DMS79 treated with DMSO at 0.1 percent for 48 hours (cell line): ENCODE data around the gene PYGL.
"Not testable (repeated sequence)": the region's sequence is repeated elsewhere in the genome, so short reads cannot be mapped to it uniquely, and the experiment has no call there.

Source experiments
- DNase-seq: peaks from one replicate; lab custom pipeline; 2025; lab: John Stamatoyannopoulos, UW

Gene PYGL

DNA sequence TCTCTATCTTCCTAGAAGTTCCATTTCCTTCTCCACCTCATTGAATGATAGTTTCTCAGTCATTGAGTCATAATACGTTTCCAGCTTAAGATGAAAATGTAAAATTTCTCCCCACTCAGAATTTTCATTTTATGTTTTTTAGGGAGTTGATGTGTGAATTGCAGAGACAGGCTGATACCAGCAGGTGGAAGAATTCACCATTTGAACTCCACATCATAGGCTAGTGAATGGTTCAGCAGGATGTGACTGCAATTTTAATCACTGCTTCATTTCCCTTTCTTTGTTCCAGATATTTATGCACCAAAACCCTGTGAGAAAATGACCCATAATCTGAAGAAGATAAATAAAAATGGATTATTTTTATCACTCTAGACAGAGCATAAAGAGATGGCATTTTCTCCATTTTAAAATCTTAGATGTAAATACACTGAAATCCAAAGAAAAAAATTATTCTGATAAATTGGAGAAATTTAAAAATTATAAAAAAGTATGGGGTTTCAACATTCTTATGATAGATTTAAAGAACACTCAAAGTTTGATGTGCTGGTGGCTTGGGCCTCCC, 10.6 kb upstream of the PYGL start:
- peak; percentile 61 for DNase-seq

DNA sequence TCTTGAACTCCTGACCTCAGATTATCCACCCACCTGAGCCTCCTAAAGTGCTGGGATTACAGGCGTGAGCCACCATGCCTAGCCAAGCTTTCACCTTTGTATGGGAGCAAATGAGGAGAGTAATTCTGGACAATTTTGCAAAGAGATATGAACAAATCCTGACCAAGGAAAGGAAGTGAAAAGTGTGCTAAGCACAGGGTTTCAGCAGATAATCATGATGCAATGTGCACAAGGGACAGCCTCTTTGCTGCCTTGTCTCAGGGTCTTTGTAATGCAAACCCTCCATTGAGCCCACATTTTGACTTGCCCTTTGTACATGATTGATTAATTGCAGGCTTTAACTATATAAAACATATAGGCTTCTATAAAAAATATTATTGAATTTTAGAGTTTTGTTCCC, 9.2 kb upstream of the PYGL start:
- DNase-seq: no peak

DNA sequence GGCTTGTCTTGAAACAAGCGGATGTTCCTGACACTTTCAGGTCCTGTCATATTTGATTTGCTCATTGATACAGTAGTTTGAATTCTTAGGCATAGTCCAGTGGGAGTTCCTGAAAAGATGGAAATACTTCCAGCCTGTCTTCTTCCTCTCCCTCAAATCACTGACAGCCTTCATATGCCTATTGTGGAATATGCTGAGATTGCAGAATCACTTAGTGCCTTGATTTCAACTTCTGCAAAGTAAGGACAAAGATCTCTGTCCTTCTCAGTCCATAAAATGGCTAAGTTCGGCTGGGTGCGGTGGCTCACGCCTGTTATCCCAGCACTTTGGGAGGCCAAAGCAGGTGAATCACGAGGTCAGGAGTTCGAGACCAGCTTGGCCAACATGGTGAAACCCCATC, 6.7 kb upstream of the PYGL start:
- DNase-seq: no peak

DNA sequence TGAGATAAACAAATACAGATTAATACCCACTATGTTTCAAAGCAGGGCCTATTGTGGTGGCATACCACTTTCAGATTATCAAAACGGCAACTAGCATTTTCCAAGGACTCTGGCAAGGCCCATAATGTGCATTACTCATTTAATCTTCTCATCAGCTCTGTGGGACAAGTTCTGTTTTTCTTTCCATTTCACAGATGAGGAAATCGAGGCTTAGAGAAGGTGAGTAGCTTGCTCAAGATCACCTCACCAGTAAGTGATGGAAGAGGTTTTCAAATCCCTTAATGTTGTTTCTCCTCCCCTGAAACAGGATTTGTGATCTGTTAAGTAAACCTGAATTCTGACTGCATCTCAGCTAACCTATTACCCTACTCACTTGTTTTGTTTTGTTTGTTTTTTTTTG, 3.9 kb upstream of the PYGL start:
- no peak for DNase-seq

GRCh38 chr14:50947446-50947845, 3.2 kb upstream of the PYGL start:
- DNase-seq: no peak

GRCh38 chr14:50946234-50946935, 2.1 kb upstream of the PYGL start:
- no peak for DNase-seq

DNA sequence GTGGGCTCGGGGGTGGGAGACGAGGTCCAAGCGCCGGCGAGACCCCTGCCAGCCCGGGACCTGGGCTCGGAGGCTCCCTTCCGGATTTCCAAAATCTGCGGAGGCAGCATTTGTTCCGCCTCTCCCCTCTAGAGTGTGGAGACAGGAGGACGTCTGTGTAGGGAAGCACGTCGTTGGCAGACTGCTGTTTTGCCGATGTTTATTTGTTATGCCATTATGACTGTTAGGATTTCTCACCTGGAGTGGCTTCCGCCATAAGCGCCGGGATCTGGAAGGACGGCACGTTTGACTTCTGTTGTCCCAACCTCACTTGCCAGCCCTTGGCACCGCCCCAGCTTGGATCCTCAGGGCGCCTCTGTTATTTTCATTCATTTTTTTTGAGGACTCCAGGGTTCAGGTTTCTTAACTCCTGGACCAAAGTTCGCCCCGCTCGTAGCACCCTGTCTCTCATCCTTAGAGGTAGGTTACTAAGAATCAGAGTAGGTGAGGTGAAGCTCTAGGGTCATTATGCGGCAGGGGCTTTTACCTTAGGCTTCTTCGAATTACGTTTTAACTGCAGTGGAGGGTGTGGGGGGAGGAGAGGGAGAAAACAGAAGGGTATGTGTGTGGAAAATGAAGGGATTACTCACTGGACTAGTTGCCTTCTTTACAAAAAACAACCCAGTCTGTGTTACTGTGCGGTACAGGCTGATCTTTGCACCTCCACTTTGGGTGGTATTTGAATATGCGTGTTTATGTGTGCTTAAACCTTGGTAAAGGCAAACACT, 547 bp upstream of the PYGL start:
- DNase-seq: peak; percentile 80

- DNase-seq: no peak
Observed at GRCh38 chr14:50943261-50943942, 881 bp downstream of the PYGL start.

DNA sequence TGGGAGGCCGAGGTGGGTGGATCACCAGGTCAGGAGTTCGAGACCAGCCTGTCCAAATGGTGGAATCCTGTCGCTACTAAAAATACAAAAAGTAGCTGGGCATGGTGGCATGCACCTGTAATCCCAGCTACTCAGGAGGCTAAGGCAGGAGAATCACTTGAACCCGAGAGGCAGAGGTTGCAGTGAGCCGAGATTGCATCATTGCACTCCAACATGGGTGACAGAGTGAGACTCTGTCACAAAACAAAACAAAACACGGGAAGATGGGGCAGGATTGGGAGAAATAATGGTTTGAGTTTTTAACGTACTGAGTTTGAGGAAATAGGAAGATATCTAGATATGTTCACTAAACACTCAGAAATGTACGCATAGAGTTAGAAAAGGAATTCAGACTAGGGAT, 2.6 kb downstream of the PYGL start:
- DNase-seq: not testable (repeated sequence)

DNA sequence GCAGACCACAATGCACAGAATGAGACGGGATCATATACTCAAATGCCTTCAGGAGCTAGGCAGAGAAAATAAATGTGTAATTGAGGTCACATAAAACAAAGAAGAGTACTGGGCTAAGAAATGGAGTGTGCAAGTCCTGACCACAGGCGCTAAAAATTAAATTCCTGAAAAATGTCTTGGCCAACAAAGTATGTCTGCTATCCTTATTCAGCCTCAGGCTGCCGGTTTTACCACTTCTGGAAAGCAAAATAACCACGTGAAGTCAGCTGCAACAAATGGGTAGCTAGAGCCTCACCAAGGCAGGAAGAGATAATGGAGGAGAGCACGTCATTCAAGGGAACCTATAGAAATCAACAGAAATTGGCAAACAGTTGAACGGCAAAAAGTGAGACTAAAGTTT, 3.1 kb downstream of the PYGL start:
- no peak for DNase-seq

GRCh38 chr14:50937800-50938199, 6.5 kb downstream of the PYGL start:
- DNase-seq: no peak

DNA sequence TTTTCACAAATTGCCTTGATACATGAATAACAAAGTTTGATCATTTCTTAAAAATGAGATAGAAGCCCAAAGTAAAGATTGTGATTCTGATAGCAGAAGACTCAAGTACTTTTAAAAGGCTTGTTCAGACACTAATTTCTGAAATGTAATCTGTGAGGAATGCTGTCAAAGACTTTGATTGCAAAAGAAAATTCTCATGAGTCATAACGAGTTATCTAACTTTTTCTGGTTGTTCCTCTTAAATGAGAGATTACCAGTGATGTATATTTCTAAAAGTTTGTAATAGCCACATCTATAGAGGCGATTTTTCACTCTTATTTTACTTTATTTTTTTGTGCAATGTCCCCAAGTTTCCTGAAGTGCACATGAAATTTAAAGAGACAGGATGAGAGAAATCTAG, 7.0 kb downstream of the PYGL start:
- no peak for DNase-seq

DNA sequence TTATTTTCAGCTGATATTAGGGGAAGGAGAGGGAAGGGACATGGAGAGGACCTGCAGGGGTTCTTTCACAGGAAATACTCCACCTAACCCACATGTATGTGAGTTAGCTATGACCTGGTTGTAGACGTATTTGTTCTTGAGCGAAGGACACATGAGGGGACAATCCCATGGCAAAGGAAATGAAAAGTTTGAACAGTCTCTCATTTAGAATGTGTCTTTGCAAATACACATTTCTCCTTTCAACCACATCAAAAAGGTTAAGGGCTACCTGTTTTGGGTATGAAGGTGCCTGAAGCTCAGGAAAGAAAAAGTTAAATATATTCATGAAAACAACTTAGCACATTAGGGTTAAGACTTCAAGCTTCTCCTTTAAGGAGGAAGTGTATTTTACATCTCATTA, 7.4 kb downstream of the PYGL start:
- DNase-seq: no peak

DNA sequence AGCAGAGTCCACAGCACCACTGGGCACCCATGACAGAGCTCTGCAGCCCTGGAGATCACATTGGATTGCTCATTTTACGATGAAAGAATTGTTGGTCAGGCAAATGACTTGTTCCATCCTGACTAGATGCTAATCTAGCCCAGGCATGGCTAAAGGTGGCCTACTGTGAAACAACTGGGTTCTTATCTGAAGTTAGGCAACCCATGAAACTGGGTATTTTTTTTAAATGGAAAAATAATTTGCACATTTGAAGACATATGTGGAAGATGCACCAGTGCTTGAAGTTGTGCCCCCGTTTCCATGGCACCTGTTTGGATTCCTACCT, 8.3 kb downstream of the PYGL start:
- no peak for DNase-seq

DNA sequence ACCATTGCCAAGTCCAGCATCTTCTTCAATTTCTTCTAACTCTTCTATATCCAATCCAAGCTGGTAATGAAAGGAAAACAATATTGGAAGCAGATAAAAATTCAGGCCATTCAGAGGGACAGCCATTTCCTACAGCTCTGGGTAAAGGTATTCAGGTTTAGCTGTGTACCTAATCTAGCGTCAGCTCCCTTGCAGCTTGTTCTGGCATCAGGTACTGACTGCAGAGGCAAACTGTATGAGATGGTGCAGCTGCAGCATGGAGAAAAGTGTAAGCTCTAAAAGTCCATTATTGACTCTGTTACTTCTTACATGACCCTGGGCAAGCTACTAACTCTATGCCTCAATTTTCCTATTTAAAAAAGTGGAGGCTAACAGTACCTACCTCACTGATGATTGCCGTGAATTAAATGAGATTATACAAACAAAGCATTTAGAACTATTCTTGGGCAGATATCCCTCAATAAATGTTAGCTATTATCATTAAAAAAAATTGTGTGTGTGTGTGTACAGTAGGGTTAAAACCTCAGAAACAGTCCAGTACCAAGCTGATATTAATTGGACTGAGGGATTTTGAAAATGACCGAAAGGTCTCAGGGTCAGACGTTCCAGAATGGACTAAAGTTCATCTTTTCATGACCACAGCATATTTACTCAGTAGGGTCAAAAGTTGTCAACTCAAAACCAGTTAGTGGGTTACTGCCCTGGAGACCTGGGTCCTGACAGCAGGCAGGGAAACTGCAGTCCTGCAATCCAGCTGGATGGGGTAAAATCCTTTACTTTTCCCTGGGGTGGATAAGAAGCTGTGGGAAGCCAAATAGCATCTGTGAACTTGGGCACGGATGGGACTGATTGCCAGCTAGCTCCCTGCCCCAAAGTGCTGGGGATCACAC, 8.9 kb downstream of the PYGL start:
- no peak for DNase-seq

- no peak for DNase-seq
Observed at GRCh38 chr14:50932592-50933495, 11.4 kb downstream of the PYGL start.

GRCh38 chr14:50932156-50932555, 12.1 kb downstream of the PYGL start:
- DNase-seq: no peak

DNA sequence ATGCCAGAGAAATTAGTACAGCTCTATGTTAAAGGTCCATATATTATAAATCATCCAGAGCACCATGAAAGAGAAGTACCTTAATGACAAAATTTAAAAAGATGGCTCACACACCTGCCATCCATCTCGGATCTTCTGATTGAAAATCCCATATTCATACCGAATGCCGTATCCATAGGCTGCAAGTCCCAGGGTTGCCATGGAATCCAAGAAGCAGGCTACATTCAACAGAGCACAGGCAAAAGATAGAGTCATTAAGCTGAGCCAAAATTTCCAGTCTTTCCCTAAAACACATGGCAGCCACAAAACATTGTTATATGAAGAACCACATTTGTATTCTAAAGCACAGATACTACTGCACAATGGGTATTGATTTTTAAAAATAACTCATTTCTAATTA, 12.7 kb downstream of the PYGL start:
- DNase-seq: no peak

GRCh38 chr14:50929506-50929905, 14.8 kb downstream of the PYGL start:
- no peak for DNase-seq

- DNase-seq: no peak
Observed at GRCh38 chr14:50928002-50928635, 16.2 kb downstream of the PYGL start.
